Subcutaneous abdominal adipose tissue (tissue), 5 donors: ENCODE results near the gene PHETA1.

Source experiments
- H3K27ac ChIP-seq: one replicate; pipeline ENCODE4 v1.7.0; 2013; ENCODE audit warnings: low read depth, mild to moderate bottlenecking, inconsistent platforms, low read length, moderate library complexity
- H3K27me3 ChIP-seq, 5 donors: one replicate each; pipeline ENCODE4 v1.7.0; 2013; ENCODE audit warnings: low read length in 5 of 5, inconsistent platforms in 1 of 5; ENCODE audit not compliant: control insufficient read depth in 5 of 5, insufficient read depth in 4 of 5
- H3K36me3 ChIP-seq, 5 donors: one replicate each; pipeline ENCODE4 v1.7.0; 2013; ENCODE audit warnings: low read length in 5 of 5; ENCODE audit not compliant: control insufficient read depth in 5 of 5, insufficient read depth in 5 of 5
- H3K4me1 ChIP-seq, 5 donors: one replicate each; pipeline ENCODE4 v1.7.0; 2013; ENCODE audit warnings: low read length in 5 of 5, mild to moderate bottlenecking in 3 of 5, moderate library complexity in 1 of 5; ENCODE audit not compliant: control insufficient read depth in 5 of 5, insufficient read depth in 5 of 5
- H3K4me3 ChIP-seq, 5 donors: one replicate each; pipeline ENCODE4 v1.7.0; 2013; ENCODE audit warnings: low read length in 5 of 5, low read depth in 1 of 5
- H3K9ac ChIP-seq, 5 donors: one replicate each; pipeline ENCODE4 v1.7.0; 2013; ENCODE audit warnings: low read length in 5 of 5, mild to moderate bottlenecking in 4 of 5, moderate library complexity in 3 of 5
- H3K9me3 ChIP-seq, 5 donors: one replicate each; pipeline ENCODE4 v1.7.0; 2013; ENCODE audit warnings: low read length in 5 of 5; ENCODE audit not compliant: control insufficient read depth in 5 of 5
- donor health status: healthy.
- donor health status: healthy.
- donor health status: healthy.
- donor health status: healthy.
- donor health status: healthy.

PHETA1 gene

DNA sequence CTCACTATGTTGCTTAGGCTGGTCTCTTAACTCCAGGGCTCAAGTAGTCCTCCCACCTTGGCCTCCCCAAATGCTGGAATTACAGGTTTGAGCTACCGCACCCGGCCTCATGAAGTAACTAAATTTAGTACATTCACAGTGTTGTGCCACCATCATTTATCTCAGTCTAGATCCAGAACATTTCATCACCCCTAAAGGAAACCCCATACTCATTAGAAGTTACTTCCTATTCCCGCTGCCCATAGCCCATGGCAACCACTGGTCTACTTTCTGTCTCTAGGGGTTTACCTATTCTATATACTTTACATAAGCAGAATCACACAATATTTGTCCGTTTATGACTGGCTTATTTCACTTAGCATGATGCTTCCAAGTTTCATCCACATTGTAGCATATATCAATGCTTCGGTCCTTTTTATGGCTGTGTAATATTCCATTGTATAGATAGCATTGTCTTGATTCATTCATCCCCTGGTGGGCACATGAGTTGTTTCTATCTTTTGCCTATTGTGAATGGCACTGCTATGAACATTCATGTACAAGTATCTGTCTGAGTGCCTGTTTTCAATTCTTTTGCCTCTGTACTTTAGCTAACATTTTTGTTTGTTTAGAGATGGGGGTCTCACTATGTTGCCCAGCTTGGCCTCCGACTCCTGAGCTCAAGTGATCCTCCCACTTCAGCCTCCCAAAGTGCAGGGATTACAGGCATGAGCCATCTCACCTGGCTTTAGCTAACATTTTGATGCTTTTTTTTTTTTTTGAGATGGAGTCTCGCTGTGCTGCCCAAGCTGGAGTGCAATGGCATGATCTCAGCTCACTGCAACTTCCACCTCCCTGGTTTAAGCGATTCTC, 26.7 kb upstream of the PHETA1 start:
- Histone ChIP-seq H3K9ac (no peak overlapping the region), H3K36me3 (no peaks in the 10 kb centered on the region), H3K4me1 (peaks cover 2 to 28% (median 6%) of the 10 kb centered on the region in 5 donors), H3K27me3 (no peaks in the 10 kb centered on the region), H3K4me3 (no peak overlapping the region), H3K27ac (no peak overlapping the region), H3K9me3 (no peaks in the 10 kb centered on the region)

DNA sequence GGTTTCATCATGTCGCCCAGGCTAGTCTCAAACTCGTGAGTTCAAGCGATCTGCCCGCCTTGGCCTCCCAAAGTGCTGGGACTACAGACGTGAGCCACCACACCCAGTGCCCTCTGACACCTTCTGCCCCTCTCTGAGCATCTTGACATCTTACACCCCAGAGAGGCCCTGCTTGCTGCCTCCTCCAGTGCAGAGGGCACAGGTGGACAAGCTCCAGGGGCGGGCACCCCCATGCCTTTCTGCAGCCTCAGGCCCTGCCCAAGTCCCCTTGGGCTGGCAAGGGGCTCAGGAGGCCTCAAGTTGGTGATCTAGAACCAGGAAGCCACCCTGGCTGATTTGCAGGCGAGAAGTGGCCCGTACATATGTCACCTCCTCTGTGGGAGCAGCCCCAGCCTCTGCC, 25.6 kb upstream of the PHETA1 start:
- Histone ChIP-seq H3K27ac (no peak overlapping the region), H3K9ac (no peak overlapping the region), H3K9me3 (no peaks in the 10 kb centered on the region), H3K27me3 (no peaks in the 10 kb centered on the region), H3K36me3 (no peaks in the 10 kb centered on the region), H3K4me3 (no peak overlapping the region), H3K4me1 (peaks cover 2 to 26% (median 6%) of the 10 kb centered on the region in 5 donors)

DNA sequence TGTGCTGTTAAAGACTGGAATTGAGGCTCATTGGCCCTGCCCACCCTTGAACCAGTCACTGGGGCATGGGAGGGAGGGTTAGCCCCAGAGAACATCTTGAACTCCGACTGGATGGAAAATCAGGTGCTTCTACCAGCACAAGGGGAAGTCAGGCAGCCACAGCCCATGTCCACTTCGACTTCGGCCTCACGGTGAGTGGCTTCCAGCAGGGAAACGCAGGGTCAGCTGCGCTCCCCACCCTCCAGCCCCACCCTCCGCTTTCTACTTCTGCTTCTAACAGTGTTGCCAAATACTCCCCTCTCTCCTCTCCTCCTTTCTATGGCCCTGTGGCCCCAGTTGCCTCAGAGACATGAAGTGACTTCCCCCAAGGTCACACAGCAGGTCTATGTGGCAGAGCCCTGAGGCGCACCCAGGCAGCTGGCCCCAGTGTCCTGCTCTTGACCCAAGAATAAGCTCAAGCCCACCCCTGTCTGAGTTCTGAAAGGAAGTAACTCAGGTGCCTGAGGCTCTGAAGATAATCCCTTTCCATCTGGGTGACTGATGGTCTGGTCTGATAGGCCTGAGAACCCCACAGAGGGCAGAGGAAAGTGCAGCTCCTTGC, 24.9 kb upstream of the PHETA1 start:
- H3K4me1 ChIP-seq, result peaks cover 2 to 25% (median 6%) of the 10 kb centered on the region in 5 donors
- no peaks in the 10 kb centered on the region for H3K9me3 ChIP-seq
- H3K27ac ChIP-seq, result no peak overlapping the region
- H3K4me3 ChIP-seq, result no peak overlapping the region
- H3K27me3 ChIP-seq, result no peaks in the 10 kb centered on the region
- H3K36me3 ChIP-seq, result no peaks in the 10 kb centered on the region
- H3K9ac ChIP-seq, result no peak overlapping the region

DNA sequence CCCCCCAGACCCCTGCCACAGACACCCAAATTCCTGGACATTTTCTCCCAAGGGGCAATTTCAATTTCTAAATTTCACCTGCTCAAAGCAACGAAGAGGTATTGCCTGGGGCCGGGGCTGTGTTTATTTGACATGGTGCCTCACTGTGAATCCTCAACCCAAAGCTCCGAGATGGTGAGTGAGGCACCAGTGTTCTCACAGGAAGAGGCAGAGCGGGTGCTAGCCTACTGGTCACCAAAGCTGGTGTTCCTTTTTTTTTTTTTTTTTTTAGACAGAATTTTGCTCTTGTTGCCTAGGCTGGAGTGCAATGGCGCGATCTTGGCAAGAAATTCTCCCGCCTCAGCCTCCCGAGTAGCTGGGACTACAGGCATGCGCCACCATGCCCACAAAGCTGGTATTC, 22.0 kb upstream of the PHETA1 start:
- no peak overlapping the region for H3K4me3 ChIP-seq
- no peaks in the 10 kb centered on the region for H3K36me3 ChIP-seq
- no peak overlapping the region for H3K27ac ChIP-seq
- peaks cover 0 to 9% (median 0%) of the 10 kb centered on the region in 5 donors for H3K4me1 ChIP-seq
- no peak overlapping the region for H3K9ac ChIP-seq
- H3K9me3 ChIP-seq, result no peaks in the 10 kb centered on the region
- H3K27me3 ChIP-seq, result no peaks in the 10 kb centered on the region

DNA sequence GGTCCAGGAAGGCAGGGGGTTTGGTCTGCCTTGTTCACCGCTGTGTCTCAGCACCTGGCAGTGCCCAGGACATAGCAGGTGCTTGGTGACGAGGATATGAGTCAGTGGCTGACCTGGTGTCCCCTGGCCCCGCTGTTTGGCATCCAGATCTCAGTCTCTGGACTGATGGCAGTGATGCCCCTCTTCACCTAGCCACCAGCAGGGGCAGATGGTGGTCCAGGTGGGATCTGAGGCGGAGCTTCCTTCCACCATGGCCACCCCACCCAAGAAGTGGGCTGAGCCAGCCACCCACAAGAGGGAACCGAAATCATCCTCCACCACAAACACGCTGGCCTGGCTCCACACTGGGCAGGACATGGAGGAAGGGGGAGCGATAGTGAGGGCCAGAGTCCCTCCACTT, 20.7 kb upstream of the PHETA1 start:
- Histone ChIP-seq H3K36me3 (no peaks in the 10 kb centered on the region), H3K27me3 (no peaks in the 10 kb centered on the region), H3K9ac (no peak overlapping the region), H3K4me3 (no peak overlapping the region), H3K4me1 (peaks cover 0 to 9% (median 0%) of the 10 kb centered on the region in 5 donors), H3K27ac (no peak overlapping the region), H3K9me3 (no peaks in the 10 kb centered on the region)

DNA sequence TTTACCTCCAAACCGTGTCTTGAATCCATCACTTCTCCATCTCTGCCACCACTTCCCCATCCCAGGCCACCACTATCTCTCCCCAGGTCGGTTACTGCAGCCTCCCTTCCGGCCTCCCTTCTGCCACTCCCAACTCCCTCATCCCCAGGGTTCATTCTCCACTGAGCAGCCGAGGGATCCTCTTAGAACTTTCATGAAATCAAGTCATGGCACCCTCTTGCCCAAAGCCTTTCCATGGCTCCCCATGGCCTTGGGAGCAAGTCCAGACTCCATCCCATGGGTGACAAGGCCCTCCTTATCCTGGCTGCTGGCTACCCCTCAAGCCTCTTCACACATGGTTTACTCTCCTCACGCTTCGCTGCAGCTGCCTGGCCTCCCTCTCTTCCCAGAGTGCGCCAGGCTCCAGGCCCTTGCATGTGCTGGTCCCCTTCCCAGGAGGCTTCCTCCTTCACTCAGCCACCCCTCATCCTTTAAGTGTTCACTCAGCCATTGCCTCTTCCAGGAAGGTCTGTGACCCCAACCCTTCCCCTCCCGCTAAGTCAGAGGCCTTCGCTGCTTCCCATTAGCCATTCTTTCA, 18.9 kb upstream of the PHETA1 start:
- Histone ChIP-seq H3K9me3 (no peaks in the 10 kb centered on the region), H3K4me1 (peaks cover 0 to 9% (median 0%) of the 10 kb centered on the region in 5 donors), H3K36me3 (no peaks in the 10 kb centered on the region), H3K27me3 (no peaks in the 10 kb centered on the region), H3K27ac (no peak overlapping the region), H3K9ac (no peak overlapping the region), H3K4me3 (no peak overlapping the region)

DNA sequence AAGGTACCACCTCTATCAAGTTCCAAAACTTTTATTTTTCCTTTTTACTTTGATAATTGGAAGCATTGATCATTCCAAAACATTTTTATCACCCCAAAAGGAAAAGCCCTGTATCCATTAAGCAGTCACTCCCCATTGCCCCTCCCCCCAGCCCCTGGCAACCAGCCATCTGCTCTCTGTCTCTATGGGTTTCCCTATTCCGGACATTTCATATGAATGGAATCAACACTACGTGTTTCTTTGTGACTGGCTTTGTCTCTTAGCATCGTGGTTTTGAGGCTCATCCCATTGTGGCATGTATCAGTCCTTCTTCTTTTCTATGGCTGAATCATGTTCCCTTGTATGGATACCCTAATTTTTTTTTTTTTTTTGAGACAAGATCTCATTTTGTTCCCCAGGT, 18.0 kb upstream of the PHETA1 start:
- H3K27ac ChIP-seq, result no peak overlapping the region
- H3K9me3 ChIP-seq, result no peaks in the 10 kb centered on the region
- no peak overlapping the region for H3K9ac ChIP-seq
- H3K36me3 ChIP-seq, result no peaks in the 10 kb centered on the region
- H3K4me3 ChIP-seq, result no peak overlapping the region
- no peaks in the 10 kb centered on the region for H3K27me3 ChIP-seq
- peaks cover 0 to 9% (median 0%) of the 10 kb centered on the region in 5 donors for H3K4me1 ChIP-seq

DNA sequence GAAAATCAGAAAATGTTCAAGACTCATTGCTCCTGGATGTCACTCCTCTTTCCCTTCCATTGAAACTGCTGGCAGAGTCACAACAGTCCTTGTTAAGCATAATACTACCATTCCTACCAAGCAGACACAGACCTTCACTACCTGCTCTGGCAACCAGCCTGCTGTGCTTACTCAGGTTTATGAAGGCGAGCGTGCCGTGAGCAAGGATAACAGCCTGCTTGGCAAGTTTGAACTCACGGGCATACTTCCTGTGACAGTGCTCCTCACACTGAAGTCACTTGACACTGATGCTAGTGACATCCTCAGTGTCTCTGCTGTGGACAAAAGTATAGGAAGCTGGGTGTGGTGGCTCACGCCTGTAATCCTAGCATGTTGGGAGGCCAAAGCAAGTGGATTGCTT, 15.7 kb upstream of the PHETA1 start:
- Histone ChIP-seq H3K27me3 (no peaks in the 10 kb centered on the region), H3K4me1 (peaks cover 0 to 4% (median 0%) of the 10 kb centered on the region in 5 donors), H3K36me3 (no peaks in the 10 kb centered on the region), H3K4me3 (no peak overlapping the region), H3K27ac (no peak overlapping the region), H3K9ac (no peak overlapping the region), H3K9me3 (no peaks in the 10 kb centered on the region)

DNA sequence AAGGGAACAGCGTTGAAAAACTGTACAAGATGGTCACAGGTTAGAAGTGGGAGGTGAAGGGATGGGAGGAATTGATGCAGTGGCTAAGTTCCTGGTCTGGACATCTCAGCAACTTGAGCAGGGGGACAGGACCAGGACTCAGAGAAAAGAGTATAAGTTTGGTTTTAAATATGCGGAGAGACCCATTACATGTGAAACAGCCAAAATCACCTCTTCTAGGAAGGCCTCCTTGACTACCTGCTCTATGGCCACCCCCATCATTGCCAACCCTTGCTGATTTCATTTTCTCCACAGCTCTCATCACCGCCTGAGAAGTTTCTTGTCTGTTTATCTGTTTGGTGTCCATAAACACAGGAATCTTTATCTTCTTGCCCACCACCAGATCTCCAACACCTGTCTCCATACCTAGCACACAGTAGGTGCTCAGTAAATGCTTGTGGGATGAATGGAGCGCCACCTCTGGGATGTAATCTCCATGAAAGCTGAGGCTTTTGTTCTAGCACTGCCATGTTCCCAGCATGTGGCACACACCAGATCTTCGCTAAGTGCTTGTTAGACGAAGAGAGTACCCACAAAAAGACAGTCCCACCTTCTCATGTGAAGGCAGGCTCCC, 11.2 kb upstream of the PHETA1 start:
- peaks cover 0 to 3% (median 0%) of the 10 kb centered on the region in 5 donors for H3K9me3 ChIP-seq
- no peak overlapping the region for H3K4me3 ChIP-seq
- H3K36me3 ChIP-seq, result no peaks in the 10 kb centered on the region
- H3K4me1 ChIP-seq, result no peaks in the 10 kb centered on the region
- no peaks in the 10 kb centered on the region for H3K27me3 ChIP-seq
- no peak overlapping the region for H3K27ac ChIP-seq
- H3K9ac ChIP-seq, result no peak overlapping the region

DNA sequence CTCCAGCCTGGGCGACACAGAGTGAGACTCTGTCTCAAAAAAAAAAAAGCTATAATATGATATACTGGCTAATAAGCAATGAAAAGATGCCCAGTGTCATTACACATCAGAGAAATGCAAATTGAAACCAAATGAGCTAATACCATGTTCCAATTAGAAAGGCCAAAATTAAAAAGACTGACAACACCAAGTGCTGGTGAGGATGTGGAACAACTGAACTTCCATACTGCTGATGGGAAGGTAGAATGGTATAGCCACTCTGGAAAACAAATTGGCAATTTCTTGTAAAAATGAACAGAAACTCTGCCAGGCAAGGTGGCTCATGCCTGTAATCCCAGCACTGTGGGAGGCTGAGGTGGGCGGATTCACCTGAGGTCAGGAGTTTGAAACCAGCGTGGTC, 8.5 kb upstream of the PHETA1 start:
- Histone ChIP-seq H3K27me3 (no peaks in the 10 kb centered on the region), H3K36me3 (no peaks in the 10 kb centered on the region), H3K4me3 (no peak overlapping the region), H3K27ac (no peak overlapping the region), H3K9ac (no peak overlapping the region), H3K4me1 (no peaks in the 10 kb centered on the region), H3K9me3 (peaks cover 0 to 3% (median 0%) of the 10 kb centered on the region in 5 donors)
